ENCODE results near the gene ALDH7A1.
"Not testable (repeated sequence)": the region's sequence is repeated elsewhere in the genome, so short reads cannot be mapped to it uniquely, and the experiment has no call there.

ALDH7A1 gene

GRCh38 chr5:126535856-126536545, 59.0 kb downstream of the ALDH7A1 start:
- DNase-seq (ENCODE audit: low spot score) = no peak

- no peak for DNase-seq (ENCODE audit: low spot score)
These were observed 60.5 kb downstream of the ALDH7A1 start for GRCh38 chr5:126534553-126534952.

- DNase-seq (ENCODE audit: low spot score) = no peak
These were observed 63.4 kb downstream of the ALDH7A1 start for GRCh38 chr5:126531543-126532120.

- no peak for DNase-seq (ENCODE audit: low spot score)
These were observed 67.1 kb downstream of the ALDH7A1 start for GRCh38 chr5:126527892-126528291.

GRCh38 chr5:126527158-126527557, 67.9 kb downstream of the ALDH7A1 start:
- DNase-seq (ENCODE audit: low spot score) = no peak

- DNase-seq (ENCODE audit: low spot score) = no peak
These were observed 68.5 kb downstream of the ALDH7A1 start for GRCh38 chr5:126526493-126526892.

- no peak for DNase-seq (ENCODE audit: low spot score)
These were observed 69.3 kb downstream of the ALDH7A1 start for GRCh38 chr5:126525630-126526245.

- DNase-seq (ENCODE audit: low spot score) = no peak
These were observed 71.1 kb downstream of the ALDH7A1 start for GRCh38 chr5:126523818-126524510.

- DNase-seq (ENCODE audit: low spot score) = no peak
These were observed 73.9 kb downstream of the ALDH7A1 start for GRCh38 chr5:126521130-126521529.

GRCh38 chr5:126520593-126520953, 74.4 kb downstream of the ALDH7A1 start:
- no peak for DNase-seq (ENCODE audit: low spot score)

GRCh38 chr5:126519637-126520592, 75.1 kb downstream of the ALDH7A1 start:
- no peak for DNase-seq (ENCODE audit: low spot score)

GRCh38 chr5:126519223-126519622, 75.8 kb downstream of the ALDH7A1 start:
- not testable (repeated sequence) for DNase-seq (ENCODE audit: low spot score)

- no peak for DNase-seq (ENCODE audit: low spot score)
These were observed 78.2 kb downstream of the ALDH7A1 start for GRCh38 chr5:126516852-126517251.

- DNase-seq (ENCODE audit: low spot score) = no peak
These were observed 78.9 kb downstream of the ALDH7A1 start for GRCh38 chr5:126516133-126516532.

- DNase-seq (ENCODE audit: low spot score) = no peak
These were observed 79.7 kb downstream of the ALDH7A1 start for GRCh38 chr5:126515337-126515736.

GRCh38 chr5:126514558-126515141, 80.4 kb downstream of the ALDH7A1 start:
- no peak for DNase-seq (ENCODE audit: low spot score)

- DNase-seq (ENCODE audit: low spot score) = no peak
These were observed 80.9 kb downstream of the ALDH7A1 start for GRCh38 chr5:126514131-126514557.

- DNase-seq (ENCODE audit: low spot score) = no peak
These were observed 81.3 kb downstream of the ALDH7A1 start for GRCh38 chr5:126513703-126514102.

- no peak for DNase-seq (ENCODE audit: low spot score)
These were observed 81.7 kb downstream of the ALDH7A1 start for GRCh38 chr5:126513302-126513701.

- DNase-seq (ENCODE audit: low spot score) = no peak
These were observed 82.6 kb downstream of the ALDH7A1 start for GRCh38 chr5:126512451-126512850.

GRCh38 chr5:126511961-126512360, 83.1 kb downstream of the ALDH7A1 start:
- DNase-seq (ENCODE audit: low spot score) = no peak

Data from HuH-7.5 (cell line).